NCI-H2081 treated with DMSO at 0.1 percent for 48 hours (cell line): ENCODE measurements around the gene DOCK4.

Source experiments
- DNase-seq: peaks from one replicate; lab custom pipeline; 2025; lab: John Stamatoyannopoulos, UW

Gene DOCK4

GRCh38 chr7:112049555-112050249 lies 156.5 kb downstream of the DOCK4 start:
- DNase-seq, result no peak

- no peak for DNase-seq
Observed at GRCh38 chr7:112047421-112047820, 158.8 kb downstream of the DOCK4 start.

- DNase-seq, result no peak
Observed at GRCh38 chr7:112045222-112045621, 161.0 kb downstream of the DOCK4 start.

- DNase-seq, result no peak
Observed at GRCh38 chr7:112042631-112043030, 163.6 kb downstream of the DOCK4 start.

GRCh38 chr7:112038353-112038752 lies 167.8 kb downstream of the DOCK4 start:
- DNase-seq, result no peak

DNA sequence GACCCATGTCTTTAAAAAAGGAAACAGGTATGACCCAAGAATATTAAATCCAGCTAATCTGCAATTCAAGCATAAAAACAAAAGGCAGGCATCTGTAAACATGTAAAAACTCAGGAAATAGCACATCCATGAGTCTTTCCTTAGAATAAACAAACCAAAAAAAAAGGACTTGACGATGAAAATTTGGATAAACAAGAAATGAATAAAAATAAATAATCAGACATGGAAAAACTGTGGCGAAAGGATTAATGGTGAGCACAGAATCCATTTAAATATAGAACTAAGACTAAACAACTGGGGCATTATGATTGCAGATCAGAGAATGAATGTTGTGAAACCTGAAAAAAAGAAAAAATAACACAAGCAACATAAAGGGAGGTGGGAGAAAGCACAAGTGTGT lies 170.1 kb downstream of the DOCK4 start:
- DNase-seq, result no peak

DNA sequence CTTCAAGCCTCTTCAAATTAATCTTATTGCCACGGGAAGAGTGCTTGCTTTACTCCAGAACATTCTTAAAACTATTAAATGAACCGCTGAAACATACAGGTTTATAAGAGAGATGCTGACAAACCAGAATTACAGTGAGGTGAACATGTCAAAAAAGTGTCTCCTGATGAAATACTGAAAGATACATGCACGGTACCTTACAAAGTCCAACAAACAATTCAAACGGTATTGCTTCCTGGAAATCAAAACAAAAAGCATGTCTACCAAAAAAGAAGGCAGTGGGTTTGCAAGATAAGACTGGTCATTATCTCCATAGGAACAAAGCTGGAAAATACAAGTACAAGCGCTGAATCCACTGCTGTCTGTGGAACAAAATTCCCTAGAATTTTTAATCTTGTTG lies 174.5 kb downstream of the DOCK4 start:
- DNase-seq, result no peak

DNA sequence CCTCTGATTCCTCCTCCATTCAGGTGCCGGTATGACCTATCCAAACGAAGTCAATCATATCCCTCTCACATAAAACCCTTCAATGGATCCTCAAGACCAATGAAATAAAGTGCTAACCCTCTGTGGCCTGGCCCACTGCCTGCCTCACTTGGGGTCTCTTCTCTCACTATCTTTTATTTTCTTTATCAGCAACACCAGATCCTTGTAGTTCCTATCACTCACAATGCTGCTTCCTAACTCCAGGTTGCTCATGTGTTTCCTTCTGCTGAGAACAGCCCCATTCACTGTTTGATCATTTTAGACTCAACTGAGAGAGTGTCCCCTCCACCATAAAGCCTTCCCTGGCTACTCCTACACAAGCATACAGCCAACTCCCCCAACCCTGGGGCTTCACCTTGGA lies 180.6 kb downstream of the DOCK4 start:
- no peak for DNase-seq

DNA sequence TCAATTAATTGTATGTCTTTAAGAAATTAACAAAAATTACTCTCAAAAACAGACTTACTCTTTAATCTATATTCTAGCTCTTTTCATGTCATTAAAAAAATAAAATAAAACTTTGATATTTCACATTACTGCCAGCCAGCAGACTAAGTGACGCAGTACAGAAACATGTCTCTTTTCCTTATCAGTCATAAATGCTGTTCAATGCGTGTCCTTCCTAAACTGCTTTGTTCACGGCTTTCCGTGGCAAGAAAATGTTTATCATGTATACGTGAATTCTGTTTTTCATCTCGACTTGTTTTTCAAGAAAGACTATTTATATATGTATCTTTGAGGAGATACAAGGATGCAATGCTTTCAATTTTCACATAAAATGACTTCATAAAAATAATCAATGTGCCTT lies 182.4 kb downstream of the DOCK4 start:
- DNase-seq, result no peak

- no peak for DNase-seq
Observed at GRCh38 chr7:112023282-112023681, 182.9 kb downstream of the DOCK4 start.

DNA sequence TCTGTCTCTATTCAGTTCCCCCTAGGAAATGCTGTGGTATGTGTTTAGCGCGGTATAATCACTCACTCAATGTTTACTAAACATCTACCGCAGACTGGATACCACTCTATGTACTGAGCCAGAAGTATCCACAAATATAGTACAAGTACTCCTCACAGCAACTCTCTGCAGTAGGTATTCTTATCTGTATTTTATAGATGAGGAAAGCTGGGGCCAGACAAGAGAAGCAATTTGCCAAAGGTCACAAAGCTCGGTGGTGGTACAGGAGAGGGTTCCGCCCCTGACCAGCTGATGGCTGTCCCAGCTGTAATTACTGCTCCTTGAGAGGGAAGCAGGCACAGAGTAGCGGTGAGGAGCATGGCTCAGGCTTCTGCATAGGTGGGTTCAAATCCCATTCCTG lies 184.1 kb downstream of the DOCK4 start:
- DNase-seq, result no peak

GRCh38 chr7:112021379-112022044 lies 184.7 kb downstream of the DOCK4 start:
- no peak for DNase-seq

DNA sequence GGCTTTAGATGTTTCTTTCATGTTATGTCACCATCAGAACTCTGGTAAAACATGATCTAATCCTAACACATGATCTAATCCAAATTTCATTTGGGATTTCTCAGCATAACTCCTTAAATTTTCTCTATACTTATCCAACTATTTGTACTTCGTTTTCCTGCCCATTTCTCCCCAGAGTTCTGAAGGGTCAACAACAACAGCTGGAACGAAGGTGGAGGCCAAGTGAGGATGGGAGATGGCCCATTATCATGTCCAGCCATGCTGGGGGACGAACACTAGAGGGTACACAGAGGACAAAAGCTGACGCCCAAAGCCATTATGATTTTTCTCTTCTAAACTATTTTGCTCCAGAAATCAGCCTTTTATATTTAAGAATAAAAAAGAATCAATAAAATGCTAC lies 185.4 kb downstream of the DOCK4 start:
- no peak for DNase-seq

DNA sequence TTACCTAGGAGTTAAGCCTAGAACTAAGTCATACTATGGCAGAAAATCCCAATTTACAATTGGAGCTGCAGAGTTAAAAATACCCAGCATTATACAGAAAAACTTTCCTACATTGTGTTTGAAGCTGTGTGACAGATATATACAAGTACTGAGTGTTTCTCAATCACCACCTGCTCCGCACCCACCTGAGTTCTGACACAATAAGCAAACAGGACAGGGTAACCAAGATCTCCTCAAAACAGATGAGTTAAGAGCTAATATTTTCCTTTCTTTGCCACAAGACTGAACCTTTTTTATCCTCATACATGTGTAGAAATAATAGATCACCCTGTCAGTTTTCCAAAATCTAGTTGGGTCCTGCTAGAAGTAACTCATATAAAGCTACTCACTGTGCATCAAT lies 186.3 kb downstream of the DOCK4 start:
- no peak for DNase-seq

GRCh38 chr7:112018305-112019030 lies 187.7 kb downstream of the DOCK4 start:
- DNase-seq, result no peak

GRCh38 chr7:112015146-112015545 lies 191.1 kb downstream of the DOCK4 start:
- no peak for DNase-seq

DNA sequence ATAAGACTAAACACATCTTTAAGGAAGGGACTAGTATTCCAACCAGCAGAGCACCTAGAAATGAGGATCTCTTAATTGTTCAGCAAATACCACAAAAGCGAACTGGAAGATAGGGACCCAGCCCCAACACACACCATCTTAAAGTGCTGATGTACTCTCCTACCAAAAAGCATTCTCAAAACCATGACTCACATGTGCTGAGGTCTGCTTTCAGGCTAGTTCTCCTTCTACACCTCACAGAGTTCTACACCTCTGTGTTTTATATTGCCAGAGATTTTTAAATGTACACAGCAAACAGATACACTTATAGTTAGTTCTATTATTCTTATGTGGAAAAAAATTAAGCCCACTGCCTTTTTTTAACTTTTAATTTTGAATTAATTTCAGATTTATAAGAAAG lies 191.9 kb downstream of the DOCK4 start:
- no peak for DNase-seq

DNA sequence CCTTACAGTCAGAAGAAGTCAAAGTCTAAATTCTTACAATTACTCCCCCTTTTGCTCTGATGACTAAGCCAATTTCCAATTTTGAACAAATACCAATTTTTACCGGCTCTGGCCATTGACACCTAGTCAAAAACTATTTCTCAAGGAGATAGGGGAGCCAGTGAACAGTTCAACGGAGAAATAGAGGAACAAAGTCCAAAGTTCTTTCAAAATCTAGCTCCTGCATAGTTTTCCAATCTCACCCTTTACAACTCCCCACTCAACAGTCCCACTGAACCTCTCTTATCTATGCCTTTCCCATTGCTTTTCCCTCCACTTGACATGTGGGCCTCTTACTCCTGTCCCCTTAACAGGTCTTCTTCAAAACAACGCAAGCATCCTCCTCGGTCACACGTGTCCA lies 192.9 kb downstream of the DOCK4 start:
- DNase-seq, result no peak

- DNase-seq, result no peak
Observed at GRCh38 chr7:112012242-112012641, 194.0 kb downstream of the DOCK4 start.

DNA sequence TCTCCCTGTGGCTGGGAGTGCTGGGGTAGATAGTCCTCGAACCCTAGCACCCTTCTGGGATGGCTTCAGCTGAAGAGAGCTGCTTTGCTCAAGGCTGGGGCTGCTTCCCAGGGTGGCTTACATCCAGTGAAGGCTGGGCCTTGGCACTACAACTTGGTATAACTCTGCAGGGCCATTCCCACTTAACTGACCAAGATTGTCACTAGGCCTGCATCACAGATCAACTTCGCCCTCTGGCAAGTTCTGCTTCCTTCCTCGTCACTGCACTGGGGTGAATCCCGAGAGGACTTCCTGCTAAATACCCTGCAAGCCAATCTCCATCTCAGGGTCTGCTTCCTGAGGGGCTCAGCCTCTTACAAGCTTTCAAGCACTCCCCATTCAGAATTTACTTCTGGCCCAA lies 195.2 kb downstream of the DOCK4 start:
- DNase-seq, result no peak

DNA sequence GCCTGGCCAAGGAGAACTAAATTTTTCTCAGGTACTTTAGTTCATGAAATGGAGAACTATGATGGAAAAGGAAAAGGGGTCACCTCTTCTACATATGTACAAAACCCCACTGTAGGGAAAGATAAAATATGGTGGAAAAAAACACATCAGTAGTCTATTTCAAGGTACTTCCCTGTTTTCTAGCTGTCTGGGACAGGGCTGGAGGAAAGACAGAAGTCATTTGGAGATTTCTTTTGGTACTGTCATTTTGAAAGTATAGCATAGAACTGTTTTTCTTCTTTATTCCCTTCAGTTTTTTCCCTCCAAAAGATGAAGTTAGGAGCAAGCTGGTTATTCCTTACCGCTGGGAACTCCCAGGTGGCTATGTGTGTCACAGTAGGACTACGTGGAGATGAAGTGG lies 196.1 kb downstream of the DOCK4 start:
- no peak for DNase-seq

- DNase-seq, result no peak
Observed at GRCh38 chr7:112009081-112009480, 197.1 kb downstream of the DOCK4 start.

DNA sequence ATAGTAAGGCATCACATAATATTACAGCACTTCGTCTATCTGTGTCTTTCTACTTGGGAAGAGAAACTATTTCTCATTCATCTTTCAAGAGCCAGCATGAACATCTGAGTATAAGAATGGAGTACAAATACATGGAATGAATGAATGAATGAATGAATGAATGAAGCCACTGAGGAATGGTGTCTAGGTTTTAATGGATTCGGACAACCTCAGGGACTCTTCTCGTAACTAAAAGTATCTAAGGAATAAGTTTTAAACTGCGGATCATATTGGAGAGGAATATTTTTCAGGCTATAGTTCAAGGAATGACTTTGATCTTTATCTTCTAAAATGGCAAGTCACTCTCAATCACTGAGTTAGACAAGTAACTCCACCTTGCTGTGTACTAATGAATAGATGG lies 199.0 kb downstream of the DOCK4 start:
- no peak for DNase-seq
